PC-3 (cell line): ENCODE data around the gene PCDH18. TPM values are rescaled to one million over a fixed set of nuclear protein-coding genes. Genes with fewer than 3 reads are reported as not detected.

Source experiments
- ATAC-seq: fragments of 200-7000 bp; cut with Tn5 transposase; 2 replicates; pipeline ENCODE4 v1.9.1; 2020; ENCODE audit warnings: mild to moderate bottlenecking, moderate library complexity
- BruUV-seq: library from RNA; stranded (reverse); fragments of 400-500 nt; replicated peaks from 2 replicates; lab custom pipeline; 2021; lab: Mats Ljungman, UMichigan
- CTCF ChIA-PET: fragments of 300-600 bp; sonication (Branson Sonifier 250); formaldehyde crosslinking; loops from one replicate; lab custom pipeline; 2022; ENCODE audit warnings: antibody characterized with exemption; lab: Charles Lee
- POLR2A ChIA-PET: fragments of 300-600 bp; sonication (Branson Sonifier 250); formaldehyde crosslinking; loops from one replicate; lab custom pipeline; 2022; ENCODE audit warnings: antibody characterized with exemption; ENCODE audit not compliant: unreplicated experiment; lab: Charles Lee
- DNase-seq: peaks from one replicate; pipeline ENCODE4 v3.0.0-alpha.2; 2015
- H2AFZ ChIP-seq: fragments of 300-600 bp; sonication (generic); 2 replicates; pipeline ENCODE4 v1.6.0; 2016; ENCODE audit warnings: antibody characterized with exemption, low read length
- H3F3A ChIP-seq: fragments of 300-600 bp; sonication (generic); one replicate; pipeline ENCODE4 v1.6.0; 2017; ENCODE audit warnings: antibody characterized with exemption, low read length, control low read depth, mild to moderate bottlenecking; ENCODE audit not compliant: unreplicated experiment
- H3K27ac ChIP-seq: fragments of 300-600 bp; sonication (generic); 2 replicates; pipeline ENCODE4 v1.5.1; 2016; ENCODE audit warnings: mild to moderate bottlenecking, low read length
- H3K27me3 ChIP-seq: fragments of 300-600 bp; sonication (generic); 2 replicates; pipeline ENCODE4 v1.6.1; 2016; ENCODE audit warnings: low read length, mixed read lengths
- H3K36me3 ChIP-seq: fragments of 300-600 bp; sonication (generic); 2 replicates; pipeline ENCODE4 v1.6.1; 2016; ENCODE audit warnings: low read depth, mixed run types, low read length, mixed read lengths
- H3K4me1 ChIP-seq: fragments of 300-600 bp; sonication (generic); 2 replicates; pipeline ENCODE4 v1.5.1; 2016; ENCODE audit warnings: low read length; ENCODE audit not compliant: insufficient read depth
- H3K4me2 ChIP-seq: fragments of 300-600 bp; sonication (generic); 2 replicates; pipeline ENCODE4 v1.6.0; 2016; ENCODE audit warnings: low read length
- H3K4me3 ChIP-seq: fragments of 300-600 bp; sonication (generic); 2 replicates; pipeline ENCODE4 v1.5.1; 2016; ENCODE audit warnings: mild to moderate bottlenecking, low read length, mixed read lengths
- H3K79me2 ChIP-seq: fragments of 300-600 bp; sonication (generic); 2 replicates; pipeline ENCODE4 v1.6.1; 2017; ENCODE audit warnings: low read length, mixed read lengths
- H3K9ac ChIP-seq: fragments of 300-600 bp; sonication (generic); 2 replicates; pipeline ENCODE4 v1.6.0; 2016; ENCODE audit warnings: mild to moderate bottlenecking, low read length
- H3K9me2 ChIP-seq: fragments of 300-600 bp; sonication (generic); replicated peaks from 2 replicates; pipeline ENCODE4 v1.6.1; 2016; ENCODE audit warnings: mixed run types, low read length, mixed read lengths
- H3K9me3 ChIP-seq: fragments of 300-600 bp; sonication (generic); 2 replicates; pipeline ENCODE4 v1.6.1; 2016; ENCODE audit warnings: low read length, mixed read lengths
- H4K20me1 ChIP-seq: fragments of 300-600 bp; sonication (generic); 2 replicates; pipeline ENCODE4 v1.6.1; 2016; ENCODE audit warnings: low read length, mixed read lengths
- CTCF ChIP-seq: fragments of 300-600 bp; sonication (generic); conservative IDR thresholded peaks from 2 replicates; pipeline ENCODE4 v1.5.1; 2017; ENCODE audit warnings: antibody characterized with exemption, low read depth, mild to moderate bottlenecking, low read length
- EZH2 ChIP-seq: fragments of 300-600 bp; sonication (generic); IDR thresholded peaks from one replicate; pipeline ENCODE4 v1.6.1; 2017; ENCODE audit warnings: antibody characterized with exemption, mild to moderate bottlenecking, low read length; ENCODE audit not compliant: unreplicated experiment
- EZH2phosphoT487 ChIP-seq: fragments of 300-600 bp; sonication (generic); IDR thresholded peaks from 2 replicates; pipeline ENCODE4 v1.6.1; 2018; ENCODE audit warnings: mild to moderate bottlenecking, antibody characterized with exemption, low read length, borderline replicate concordance
- intact Hi-C: fragments of 100-400 bp; cut with micrococcal nuclease; formaldehyde crosslinking; loops from 2 replicates; pipeline ENCODE4 v1.9.0; 2023
- total RNA-seq: library from RNA; depleted of rRNA; stranded (reverse); fragments of >200 nt; gene quantifications from 2 replicates; pipeline ENCODE4 v1.2.3, GENCODE V29; 2014

Gene PCDH18
- total RNA-seq, 1 experiment from 2014 or later, result 1.6 TPM

GRCh38 chr4:137531168-137531985 is 917 bp downstream of the PCDH18 start:
- Histone ChIP-seq H4K20me1 (no peaks in the 10 kb centered on the region), H3K9ac (peak overlapping the region; percentile 48; the same call in 1 of the 2 replicates), H2AFZ (peak overlapping the region; percentile 96), H3K27ac (no peak overlapping the region), H3K9me2 (no peaks in the 10 kb centered on the region), H3K79me2 (no peaks in the 10 kb centered on the region), H3K4me2 (peak overlapping the region; percentile 98), H3K9me3 (no peaks in the 10 kb centered on the region), H3K36me3 (no peaks in the 10 kb centered on the region), H3K4me1 (peaks cover 14% of the 10 kb centered on the region; the same call in 1 of the 2 replicates), H3F3A (no peaks in the 10 kb centered on the region), H3K27me3 (no peaks in the 10 kb centered on the region), H3K4me3 (peak overlapping the region; percentile 97)
- TF ChIP-seq CTCF, result peak; percentile 71
- no peak for TF ChIP-seq EZH2phosphoT487
- TF ChIP-seq EZH2, result no peak
- DNase-seq (peak; percentile 45), ATAC-seq (peak; percentile 33)
- intact Hi-C loops, result loop anchor here (5.0 to 10.0 kb wide), 6 partner anchors 86 to 407 kb away; no protein-coding TSS in a partner anchor
- no TSS peak for BruUV-seq
- CTCF ChIA-PET, result interaction anchor here (0.6 to 0.8 kb wide), 2 partner anchors 119 to 407 kb away, joined by 3 to 5 read pairs; no protein-coding TSS in a partner anchor
- POLR2A ChIA-PET, result interaction anchor here (0.6 kb wide), 1 partner anchor 660 kb away, joined by 3 read pairs; no protein-coding TSS in a partner anchor

DNA sequence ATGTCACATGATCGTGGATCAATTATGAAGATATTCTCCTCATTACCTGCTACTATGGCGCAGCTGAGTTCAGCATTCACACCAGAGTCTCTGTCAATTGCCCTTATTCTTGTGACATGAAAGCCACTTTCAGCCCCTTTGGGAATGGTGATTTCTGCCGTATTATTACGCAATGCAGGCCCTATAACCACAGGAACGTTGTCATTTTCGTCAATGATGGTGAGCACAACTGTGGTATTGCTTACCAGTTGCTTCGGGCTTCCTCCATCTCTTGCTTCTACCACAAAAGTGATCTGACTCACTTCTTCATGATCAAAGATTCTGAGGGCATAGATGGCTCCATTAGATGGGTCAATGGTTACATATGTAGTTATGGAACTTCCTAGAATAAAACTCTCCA is 2.1 kb downstream of the PCDH18 start:
- Histone ChIP-seq H3K27ac (no peak overlapping the region), H3K79me2 (no peaks in the 10 kb centered on the region), H3F3A (no peaks in the 10 kb centered on the region), H3K9ac (no peak overlapping the region), H3K9me2 (no peaks in the 10 kb centered on the region), H3K4me3 (no peak overlapping the region), H3K4me2 (peak overlapping the region; percentile 98; the same call in 1 of the 2 replicates), H3K9me3 (no peaks in the 10 kb centered on the region), H4K20me1 (no peaks in the 10 kb centered on the region), H3K4me1 (peaks cover 18% of the 10 kb centered on the region; the same call in 1 of the 2 replicates), H2AFZ (no peak overlapping the region), H3K27me3 (no peaks in the 10 kb centered on the region), H3K36me3 (no peaks in the 10 kb centered on the region)
- TF ChIP-seq EZH2phosphoT487 (no peak), CTCF (no peak), EZH2 (no peak)
- ChIA-PET POLR2A (no interaction called here), CTCF (no interaction called here)
- no peak for DNase-seq
- BruUV-seq, result no TSS peak
- ATAC-seq, result no peak
- intact Hi-C loops, result loop anchor here (5.0 to 10.0 kb wide), 6 partner anchors 87 to 405 kb away; no protein-coding TSS in a partner anchor

- no TSS peak for BruUV-seq
- DNase-seq, result no peak
- Histone ChIP-seq H3K9ac (no peak overlapping the region), H3K9me3 (no peaks in the 10 kb centered on the region), H3K27ac (no peak overlapping the region), H3K79me2 (no peaks in the 10 kb centered on the region), H3K27me3 (no peaks in the 10 kb centered on the region), H3F3A (no peaks in the 10 kb centered on the region), H3K4me3 (no peak overlapping the region), H3K9me2 (no peaks in the 10 kb centered on the region), H4K20me1 (no peaks in the 10 kb centered on the region), H2AFZ (no peak overlapping the region), H3K36me3 (no peaks in the 10 kb centered on the region), H3K4me2 (no peak overlapping the region), H3K4me1 (peaks cover 19% of the 10 kb centered on the region; the same call in 1 of the 2 replicates)
- ChIA-PET CTCF (no interaction called here), POLR2A (no interaction called here)
- intact Hi-C loops, result no loop called here
- TF ChIP-seq EZH2, result no peak
- no peak for TF ChIP-seq EZH2phosphoT487
- TF ChIP-seq CTCF, result no peak
- no peak for ATAC-seq
These were observed 2.9 kb downstream of the PCDH18 start for GRCh38 chr4:137529432-137529831.
